ENCODE results near the gene KCNH1. TPM values are rescaled to one million over a fixed set of nuclear protein-coding genes. Genes with fewer than 3 reads are reported as not detected.

The KCNH1 gene
- total RNA-seq, 1 experiment from 2014 or later, result not detected

GRCh38 chr1:210937846-210938245 is 196.1 kb downstream of the KCNH1 start:
- Mint-ChIP-seq H3K4me1 (ENCODE audit: low read depth, unreplicated experiment) (no peaks in the 10 kb centered on the region), H3K27ac (ENCODE audit: unreplicated experiment) (no peak overlapping the region), H3K36me3 (ENCODE audit: insufficient read depth, unreplicated experiment) (no peaks in the 10 kb centered on the region), H3K4me3 (ENCODE audit: unreplicated experiment) (no peak overlapping the region), H3K27me3 (ENCODE audit: insufficient read depth, unreplicated experiment) (no peaks in the 10 kb centered on the region), H3K9me3 (ENCODE audit: unreplicated experiment) (no peaks in the 10 kb centered on the region)
- H3K4me1 ChIP-seq, result no peaks in the 10 kb centered on the region
- BruUV-seq (replicated peaks), result no TSS peak
- H3K9me3 ChIP-seq, result peaks cover 1% of the 10 kb centered on the region; the same call in 1 of the 2 replicates
- CTCF ChIA-PET, result no interaction called here
- peaks cover 2% of the 10 kb centered on the region; the same call in 1 of the 2 replicates for H3K27me3 ChIP-seq (replicated peaks; ENCODE audit: control insufficient read depth, insufficient read depth, low read length)
- no peak for DNase-seq
- no peaks in the 10 kb centered on the region for H3K36me3 ChIP-seq (ENCODE audit: control insufficient read depth, insufficient read depth, low read length)
- intact Hi-C loops (cut with micrococcal nuclease; ENCODE audit: unreplicated experiment), result no loop called here
- no peak overlapping the region for H3K4me3 ChIP-seq (ENCODE audit: low read depth, low read length)
- TF ChIP-seq CTCF (IDR thresholded peaks at IDR 0.05; ENCODE audit: insufficient read depth in 1 of 2, low read depth in 1 of 2, low read length in 1 of 2, severe bottlenecking in 1 of 2, unreplicated experiment in 1 of 2), result no peak
- POLR2A ChIA-PET, result no interaction called here

GRCh38 chr1:210935905-210936304 is 198.0 kb downstream of the KCNH1 start:
- H3K4me3 Mint-ChIP-seq (ENCODE audit: unreplicated experiment), result no peak overlapping the region
- H3K4me1 Mint-ChIP-seq (ENCODE audit: low read depth, unreplicated experiment), result no peaks in the 10 kb centered on the region
- no peaks in the 10 kb centered on the region for H3K36me3 Mint-ChIP-seq (ENCODE audit: insufficient read depth, unreplicated experiment)
- Histone ChIP-seq H3K4me3 (ENCODE audit: low read depth, low read length) (no peak overlapping the region), H3K27me3 (replicated peaks; ENCODE audit: control insufficient read depth, insufficient read depth, low read length) (peaks cover under 1% of the 10 kb centered on the region; the same call in 1 of the 2 replicates), H3K4me1 (no peaks in the 10 kb centered on the region), H3K9me3 (peaks cover 3% of the 10 kb centered on the region; the same call in 1 of the 2 replicates), H3K36me3 (ENCODE audit: control insufficient read depth, insufficient read depth, low read length) (no peaks in the 10 kb centered on the region)
- ChIA-PET CTCF (no interaction called here), POLR2A (no interaction called here)
- DNase-seq, result no peak
- TF ChIP-seq CTCF (IDR thresholded peaks at IDR 0.05; ENCODE audit: insufficient read depth in 1 of 2, low read depth in 1 of 2, low read length in 1 of 2, severe bottlenecking in 1 of 2, unreplicated experiment in 1 of 2), result no peak
- H3K27ac Mint-ChIP-seq (ENCODE audit: unreplicated experiment), result no peak overlapping the region
- no TSS peak for BruUV-seq (replicated peaks)
- H3K27me3 Mint-ChIP-seq (ENCODE audit: insufficient read depth, unreplicated experiment), result no peaks in the 10 kb centered on the region
- intact Hi-C loops (cut with micrococcal nuclease; ENCODE audit: unreplicated experiment), result no loop called here
- H3K9me3 Mint-ChIP-seq (ENCODE audit: unreplicated experiment), result no peaks in the 10 kb centered on the region

GRCh38 chr1:210932104-210932503 is 201.8 kb downstream of the KCNH1 start:
- Mint-ChIP-seq H3K27me3 (ENCODE audit: insufficient read depth, unreplicated experiment) (peaks cover 7% of the 10 kb centered on the region), H3K36me3 (ENCODE audit: insufficient read depth, unreplicated experiment) (no peaks in the 10 kb centered on the region), H3K27ac (ENCODE audit: unreplicated experiment) (no peak overlapping the region), H3K4me1 (ENCODE audit: low read depth, unreplicated experiment) (no peaks in the 10 kb centered on the region), H3K9me3 (ENCODE audit: unreplicated experiment) (no peaks in the 10 kb centered on the region), H3K4me3 (ENCODE audit: unreplicated experiment) (no peak overlapping the region)
- Histone ChIP-seq H3K4me3 (ENCODE audit: low read depth, low read length) (no peak overlapping the region), H3K9me3 (peaks cover 3% of the 10 kb centered on the region; the same call in 1 of the 2 replicates), H3K27me3 (replicated peaks; ENCODE audit: control insufficient read depth, insufficient read depth, low read length) (no peaks in the 10 kb centered on the region), H3K36me3 (ENCODE audit: control insufficient read depth, insufficient read depth, low read length) (no peaks in the 10 kb centered on the region), H3K4me1 (no peaks in the 10 kb centered on the region)
- DNase-seq, result no peak
- CTCF ChIA-PET, result no interaction called here
- POLR2A ChIA-PET, result no interaction called here
- intact Hi-C loops (cut with micrococcal nuclease; ENCODE audit: unreplicated experiment), result no loop called here
- BruUV-seq (replicated peaks), result no TSS peak
- no peak for TF ChIP-seq CTCF (IDR thresholded peaks at IDR 0.05; ENCODE audit: insufficient read depth in 1 of 2, low read depth in 1 of 2, low read length in 1 of 2, severe bottlenecking in 1 of 2, unreplicated experiment in 1 of 2)
